ENCODE results near the gene TSPAN6. TPM values are rescaled to one million over a fixed set of nuclear protein-coding genes. Genes with fewer than 3 reads are reported as not detected.

The TSPAN6 gene
- total and polyA plus RNA-seq, 10 donors: 2.9 to 20.8 (median 12.3) TPM

GRCh38 chrX:100662796-100663195 lies 26.2 kb upstream of the TSPAN6 start:
- intact Hi-C loops (cut with DNase I; ENCODE audit: low total_unique reads): no loop called here
- H3K9me3 ChIP-seq: no peaks in the 10 kb centered on the region
- H3K4me3 ChIP-seq: no peak overlapping the region
- H3K36me3 ChIP-seq: peaks cover 0 to 4% (median 0%) of the 10 kb centered on the region in 6 donors
- WGBS, 5 donors: 72 to 91% (median 84%) methylated on average over 4 of the region's 4 CpGs
- no peak for DNase-seq
- H3K27me3 ChIP-seq (replicated peaks in 1 of 7): peaks cover 0 to 16% (median 0%) of the 10 kb centered on the region in 7 donors
- no peak overlapping the region for H3K27ac ChIP-seq
- H3K4me1 ChIP-seq: no peaks in the 10 kb centered on the region
- TF ChIP-seq POLR2AphosphoS5 (IDR thresholded peaks at IDR 0.05) (no peak), POLR2A (IDR thresholded peaks at IDR 0.05) (no peak)
- TF ChIP-seq, protein P1, sequence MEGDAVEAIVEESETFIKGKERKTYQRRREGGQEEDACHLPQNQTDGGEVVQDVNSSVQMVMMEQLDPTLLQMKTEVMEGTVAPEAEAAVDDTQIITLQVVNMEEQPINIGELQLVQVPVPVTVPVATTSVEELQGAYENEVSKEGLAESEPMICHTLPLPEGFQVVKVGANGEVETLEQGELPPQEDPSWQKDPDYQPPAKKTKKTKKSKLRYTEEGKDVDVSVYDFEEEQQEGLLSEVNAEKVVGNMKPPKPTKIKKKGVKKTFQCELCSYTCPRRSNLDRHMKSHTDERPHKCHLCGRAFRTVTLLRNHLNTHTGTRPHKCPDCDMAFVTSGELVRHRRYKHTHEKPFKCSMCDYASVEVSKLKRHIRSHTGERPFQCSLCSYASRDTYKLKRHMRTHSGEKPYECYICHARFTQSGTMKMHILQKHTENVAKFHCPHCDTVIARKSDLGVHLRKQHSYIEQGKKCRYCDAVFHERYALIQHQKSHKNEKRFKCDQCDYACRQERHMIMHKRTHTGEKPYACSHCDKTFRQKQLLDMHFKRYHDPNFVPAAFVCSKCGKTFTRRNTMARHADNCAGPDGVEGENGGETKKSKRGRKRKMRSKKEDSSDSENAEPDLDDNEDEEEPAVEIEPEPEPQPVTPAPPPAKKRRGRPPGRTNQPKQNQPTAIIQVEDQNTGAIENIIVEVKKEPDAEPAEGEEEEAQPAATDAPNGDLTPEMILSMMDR (IDR thresholded peaks at IDR 0.05 in 8 of 11, conservative IDR thresholded peaks at IDR 0.05 in 3 of 11): no peak

DNA sequence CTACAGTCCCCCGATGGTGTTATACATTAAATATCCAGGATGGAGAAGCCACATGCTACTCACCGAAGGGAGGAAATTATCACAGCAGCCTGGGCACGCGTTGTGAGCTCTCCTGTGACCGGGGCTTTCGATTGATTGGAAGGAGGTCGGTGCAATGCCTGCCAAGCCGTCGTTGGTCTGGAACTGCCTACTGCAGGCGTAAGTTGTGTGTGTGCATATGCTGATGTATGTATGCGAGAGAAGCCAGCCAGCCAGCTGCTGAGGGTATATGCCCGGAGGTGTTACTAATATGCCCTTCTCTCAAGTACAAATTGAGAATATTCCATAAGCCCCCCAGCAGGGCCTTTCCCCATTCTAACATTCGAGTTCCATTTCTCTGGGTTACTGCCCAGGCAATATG lies 25.6 kb upstream of the TSPAN6 start:
- intact Hi-C loops (cut with DNase I; ENCODE audit: low total_unique reads): no loop called here
- Histone ChIP-seq H3K36me3 (peaks cover 0 to 2% (median 0%) of the 10 kb centered on the region in 6 donors), H3K9me3 (no peaks in the 10 kb centered on the region), H3K27me3 (replicated peaks in 1 of 7) (peaks cover 0 to 21% (median 0%) of the 10 kb centered on the region in 7 donors), H3K27ac (no peak overlapping the region), H3K4me1 (no peaks in the 10 kb centered on the region), H3K4me3 (no peak overlapping the region)
- TF ChIP-seq POLR2AphosphoS5 (IDR thresholded peaks at IDR 0.05): no peak
- TF ChIP-seq POLR2A (IDR thresholded peaks at IDR 0.05): no peak
- TF ChIP-seq, protein P1 (IDR thresholded peaks at IDR 0.05 in 8 of 11, conservative IDR thresholded peaks at IDR 0.05 in 3 of 11): no peak
- no peak for DNase-seq
- WGBS, 5 donors: 83 to 94% (median 89%) methylated on average over 12 to 13 of the region's 13 CpGs

DNA sequence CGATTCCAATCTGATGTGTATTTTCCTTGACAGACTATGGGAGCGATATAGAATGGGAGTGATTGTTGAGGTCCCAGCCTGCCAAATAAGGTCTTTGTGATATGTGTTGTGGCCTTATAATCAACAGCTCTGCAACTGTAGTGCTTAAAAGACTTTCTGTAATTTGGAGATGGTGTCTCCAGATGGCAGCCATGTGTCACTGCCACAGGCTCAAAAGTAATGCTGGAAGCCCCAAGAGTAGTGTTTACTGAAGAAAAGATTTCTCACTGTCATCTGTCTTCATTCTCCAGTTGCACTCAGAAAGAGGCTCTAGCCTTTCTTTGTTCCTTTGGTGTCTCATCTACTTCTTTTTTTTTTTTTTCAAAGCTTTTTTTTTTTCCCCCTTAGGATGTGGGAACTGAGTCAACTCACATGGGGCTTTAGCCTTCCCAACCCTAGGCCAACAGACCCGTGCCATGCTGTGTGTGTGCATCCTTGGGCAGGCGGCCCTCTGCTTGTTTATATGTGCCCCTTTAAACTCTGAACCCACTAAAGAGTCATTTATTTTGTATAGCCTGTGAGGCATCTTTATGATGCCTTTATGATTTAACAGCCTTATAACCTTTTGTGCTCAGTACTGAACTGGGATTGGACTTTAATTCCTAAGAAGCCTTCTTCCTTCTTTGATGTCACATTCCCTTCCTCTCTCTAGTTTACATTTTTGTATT lies 23.0 kb upstream of the TSPAN6 start:
- Histone ChIP-seq H3K4me1 (no peaks in the 10 kb centered on the region), H3K4me3 (no peak overlapping the region), H3K36me3 (no peaks in the 10 kb centered on the region), H3K27ac (no peak overlapping the region), H3K9me3 (no peaks in the 10 kb centered on the region), H3K27me3 (replicated peaks in 1 of 7) (peaks cover 0 to 16% (median 0%) of the 10 kb centered on the region in 7 donors)
- no peak for TF ChIP-seq POLR2AphosphoS5 (IDR thresholded peaks at IDR 0.05)
- TF ChIP-seq, protein P1 (IDR thresholded peaks at IDR 0.05 in 8 of 11, conservative IDR thresholded peaks at IDR 0.05 in 3 of 11): no peak
- TF ChIP-seq POLR2A (IDR thresholded peaks at IDR 0.05): no peak
- 77 to 85% (median 84%) methylated on average over 4 of the region's 4 CpGs for WGBS, 5 donors
- no peak for DNase-seq
- intact Hi-C loops (cut with DNase I; ENCODE audit: low total_unique reads): no loop called here

DNA sequence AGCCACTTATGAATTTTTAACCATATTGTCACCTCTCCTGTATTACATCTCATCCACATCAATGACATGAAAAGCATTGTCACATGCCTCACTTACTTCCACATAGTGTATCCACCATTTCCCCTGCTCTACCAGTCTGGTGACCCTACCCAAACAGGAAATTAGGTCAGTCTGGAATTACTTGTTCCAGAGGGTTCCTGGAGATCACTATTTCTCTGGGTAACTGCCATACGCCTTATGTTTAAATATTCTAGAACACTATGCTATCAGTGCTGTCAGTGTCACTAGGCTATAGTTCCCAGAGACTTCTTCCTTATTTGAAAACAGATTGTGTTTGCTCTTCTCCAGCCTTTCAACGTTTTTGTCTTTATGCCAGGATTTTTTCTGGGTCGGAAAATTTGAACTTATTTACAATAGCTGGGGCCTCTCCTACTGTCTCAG lies 22.4 kb upstream of the TSPAN6 start:
- H3K27ac ChIP-seq: no peak overlapping the region
- 47 to 66% (median 57%) methylated on average over 3 of the region's 3 CpGs for WGBS, 5 donors

More for the DNA sequence above, 22.4 kb upstream of the TSPAN6 start:
- DNase-seq: no peak
- TF ChIP-seq POLR2AphosphoS5 (IDR thresholded peaks at IDR 0.05): no peak
- TF ChIP-seq POLR2A (IDR thresholded peaks at IDR 0.05): no peak
- TF ChIP-seq, protein P1 (IDR thresholded peaks at IDR 0.05 in 8 of 11, conservative IDR thresholded peaks at IDR 0.05 in 3 of 11): no peak
- intact Hi-C loops (cut with DNase I; ENCODE audit: low total_unique reads): no loop called here
- Histone ChIP-seq H3K4me1 (no peaks in the 10 kb centered on the region), H3K27me3 (replicated peaks in 1 of 7) (peaks cover 0 to 16% (median 0%) of the 10 kb centered on the region in 7 donors), H3K9me3 (no peaks in the 10 kb centered on the region), H3K4me3 (no peak overlapping the region), H3K36me3 (no peaks in the 10 kb centered on the region)
